GM10248 (cell line): ENCODE data around the gene KDM2A.

Experiments
- CTCF ChIA-PET: fragments of 300-600 bp; sonication (Branson Sonifier 250); formaldehyde crosslinking; extraction: SDS; loops from one replicate; lab custom pipeline; 2021; ENCODE audit warnings: antibody characterized with exemption; lab: Yijun Ruan, JAX
- POLR2A ChIA-PET: fragments of 350-650 bp; sonication (Branson Sonifier 250); formaldehyde crosslinking; extraction: SDS; loops from one replicate; lab custom pipeline; 2020; ENCODE audit warnings: antibody characterized with exemption; lab: Yijun Ruan, JAX
- DNase-seq: peaks from one replicate; pipeline ENCODE4 v3.0.0; 2012; ENCODE audit errors: extremely low spot score
- TF ChIP-seq, protein P1 (sequence below): IDR thresholded peaks from 2 replicates; pipeline ENCODE4 v1.5.1; 2012; ENCODE audit warnings: mild to moderate bottlenecking, low read depth; ENCODE audit errors: extremely low read depth, missing control alignments, control extremely low read depth

The KDM2A gene

DNA sequence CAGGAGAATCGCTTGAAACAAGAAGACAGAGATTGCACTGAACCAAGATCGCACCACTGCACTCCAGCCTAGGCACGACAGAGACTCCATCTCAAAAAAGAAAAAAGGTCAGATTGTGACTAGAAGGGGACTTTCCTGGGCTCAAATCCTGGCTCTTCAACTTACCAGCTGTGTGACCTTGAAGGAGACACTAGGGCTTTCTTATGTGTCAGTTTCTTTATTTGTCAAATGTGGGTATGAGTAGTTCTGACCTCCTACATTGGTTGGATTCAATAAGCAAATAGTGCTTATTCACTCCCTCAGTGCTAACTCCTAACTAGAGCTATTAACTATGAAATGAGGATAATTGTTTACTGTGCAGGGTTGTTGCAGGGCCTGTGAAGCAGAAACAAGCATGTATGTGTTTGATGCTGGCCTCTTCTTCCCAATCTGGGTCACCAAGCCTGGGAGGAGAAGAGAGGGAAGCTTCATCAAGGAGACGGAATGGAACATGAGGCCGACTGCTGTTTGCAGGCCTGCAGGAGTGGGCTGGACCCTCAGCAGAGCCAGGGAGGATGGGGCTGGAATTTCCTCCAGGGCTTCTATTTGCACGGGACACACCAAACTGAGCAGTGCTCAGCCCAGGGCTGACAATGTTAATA, 39.9 kb upstream of the KDM2A start:
- POLR2A ChIA-PET: no interaction called here
- CTCF ChIA-PET: interaction anchor here (1.1 to 4.4 kb wide), 4 partner anchors 11 to 303 kb away, joined by 3 to 24 read pairs (median 6); no protein-coding TSS in a partner anchor
- no peak for DNase-seq
- TF ChIP-seq, protein P1, sequence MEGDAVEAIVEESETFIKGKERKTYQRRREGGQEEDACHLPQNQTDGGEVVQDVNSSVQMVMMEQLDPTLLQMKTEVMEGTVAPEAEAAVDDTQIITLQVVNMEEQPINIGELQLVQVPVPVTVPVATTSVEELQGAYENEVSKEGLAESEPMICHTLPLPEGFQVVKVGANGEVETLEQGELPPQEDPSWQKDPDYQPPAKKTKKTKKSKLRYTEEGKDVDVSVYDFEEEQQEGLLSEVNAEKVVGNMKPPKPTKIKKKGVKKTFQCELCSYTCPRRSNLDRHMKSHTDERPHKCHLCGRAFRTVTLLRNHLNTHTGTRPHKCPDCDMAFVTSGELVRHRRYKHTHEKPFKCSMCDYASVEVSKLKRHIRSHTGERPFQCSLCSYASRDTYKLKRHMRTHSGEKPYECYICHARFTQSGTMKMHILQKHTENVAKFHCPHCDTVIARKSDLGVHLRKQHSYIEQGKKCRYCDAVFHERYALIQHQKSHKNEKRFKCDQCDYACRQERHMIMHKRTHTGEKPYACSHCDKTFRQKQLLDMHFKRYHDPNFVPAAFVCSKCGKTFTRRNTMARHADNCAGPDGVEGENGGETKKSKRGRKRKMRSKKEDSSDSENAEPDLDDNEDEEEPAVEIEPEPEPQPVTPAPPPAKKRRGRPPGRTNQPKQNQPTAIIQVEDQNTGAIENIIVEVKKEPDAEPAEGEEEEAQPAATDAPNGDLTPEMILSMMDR: no peak

DNA sequence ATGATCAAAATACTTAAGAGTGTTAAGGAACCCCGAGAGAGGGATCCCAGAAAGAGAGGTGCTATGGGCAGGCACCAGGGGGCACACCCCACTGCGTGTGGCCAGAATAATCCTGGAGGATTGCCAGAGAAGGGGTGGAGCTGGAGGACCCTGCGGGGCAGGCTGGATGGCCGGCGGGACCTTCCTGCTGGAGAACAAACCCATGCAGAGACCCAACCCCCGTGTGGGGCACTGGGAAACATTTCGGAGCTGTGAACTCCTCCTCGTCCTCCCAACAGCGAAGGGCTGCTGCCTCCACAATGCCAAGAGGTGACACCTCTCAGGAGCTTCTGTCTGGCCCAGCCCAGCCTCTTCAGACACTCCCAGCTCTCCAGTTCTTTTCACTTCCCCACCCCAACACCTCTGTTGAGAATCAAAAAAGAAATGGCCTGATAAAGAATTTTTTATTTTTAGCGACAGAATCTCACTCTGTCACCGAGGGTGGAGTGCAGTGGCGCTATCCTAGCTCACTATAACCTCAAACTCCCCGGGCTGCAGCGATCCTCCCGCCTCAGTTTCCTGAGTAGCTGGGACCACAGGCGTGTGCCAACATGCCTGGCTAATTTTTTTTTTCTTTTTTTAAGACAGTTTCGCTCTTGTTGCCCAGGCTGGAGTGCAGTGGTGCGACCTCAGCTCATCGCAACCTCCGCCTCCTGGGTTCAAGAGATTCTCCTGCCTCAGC, 36.8 kb upstream of the KDM2A start:
- TF ChIP-seq, protein P1: no peak
- no peak for DNase-seq
- ChIA-PET CTCF (interaction anchor here (0.7 to 4.4 kb wide), 29 partner anchors 8 to 300 kb away, joined by 3 to 24 read pairs (median 6); no protein-coding TSS in a partner anchor), POLR2A (interaction anchor here (0.6 kb wide), 1 partner anchor 286 kb away, joined by 4 read pairs; no protein-coding TSS in a partner anchor)

DNA sequence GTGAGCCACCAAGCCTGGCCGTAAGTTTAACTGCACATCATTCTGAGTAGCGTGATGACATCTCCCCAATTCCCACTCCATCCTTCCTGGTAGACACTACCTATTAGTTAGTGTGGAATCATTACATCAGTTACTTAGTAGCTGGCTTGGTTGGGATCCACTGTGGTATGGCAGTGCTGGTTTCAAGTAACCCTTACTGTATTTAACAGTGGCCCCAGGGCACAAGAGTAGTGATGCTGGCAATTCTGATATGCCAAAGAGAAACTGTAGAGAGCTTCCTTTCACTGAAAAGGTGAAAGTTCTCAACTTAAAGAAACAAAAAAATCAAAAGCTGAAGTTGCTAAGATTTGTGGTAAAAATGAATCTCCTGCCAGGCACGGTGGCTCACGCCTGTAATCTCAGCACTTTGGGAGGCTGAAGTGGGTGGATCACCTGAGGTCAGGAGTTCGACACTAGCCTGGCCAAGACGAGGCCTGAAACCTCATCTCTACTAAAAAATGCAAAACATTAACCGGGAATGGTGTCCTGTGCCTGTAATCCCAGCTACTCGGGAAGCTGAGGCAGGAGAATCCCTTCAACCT, 35.2 kb upstream of the KDM2A start:
- TF ChIP-seq, protein P1: no peak
- ChIA-PET CTCF (interaction anchor here (1.0 to 4.4 kb wide), 8 partner anchors 11 to 298 kb away, joined by 3 to 24 read pairs (median 8); no protein-coding TSS in a partner anchor), POLR2A (no interaction called here)
- no peak for DNase-seq

DNA sequence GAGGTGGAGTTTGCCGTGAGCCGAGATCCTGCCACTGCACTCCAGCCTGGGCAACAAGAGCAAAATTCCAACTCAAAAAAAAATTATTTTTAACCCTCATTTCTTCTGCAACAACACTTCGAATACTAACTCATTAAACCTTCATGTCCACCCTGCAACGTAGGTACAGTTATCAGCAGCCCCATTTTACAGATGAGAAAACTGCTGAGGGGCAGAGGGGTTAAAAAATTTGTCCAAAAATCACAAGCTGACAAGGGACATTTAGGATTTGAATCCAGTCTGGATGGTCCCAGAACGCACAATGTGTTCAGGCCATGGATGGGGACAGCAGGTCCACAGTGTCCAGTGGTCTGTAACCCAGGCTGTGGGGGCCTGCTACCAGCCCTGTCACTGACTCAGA, 33.4 kb upstream of the KDM2A start:
- TF ChIP-seq, protein P1: no peak
- ChIA-PET CTCF (interaction anchor here (0.8 to 4.0 kb wide), 3 partner anchors 10 to 231 kb away, joined by 3 to 17 read pairs (median 7); no protein-coding TSS in a partner anchor), POLR2A (no interaction called here)
- no peak for DNase-seq

DNA sequence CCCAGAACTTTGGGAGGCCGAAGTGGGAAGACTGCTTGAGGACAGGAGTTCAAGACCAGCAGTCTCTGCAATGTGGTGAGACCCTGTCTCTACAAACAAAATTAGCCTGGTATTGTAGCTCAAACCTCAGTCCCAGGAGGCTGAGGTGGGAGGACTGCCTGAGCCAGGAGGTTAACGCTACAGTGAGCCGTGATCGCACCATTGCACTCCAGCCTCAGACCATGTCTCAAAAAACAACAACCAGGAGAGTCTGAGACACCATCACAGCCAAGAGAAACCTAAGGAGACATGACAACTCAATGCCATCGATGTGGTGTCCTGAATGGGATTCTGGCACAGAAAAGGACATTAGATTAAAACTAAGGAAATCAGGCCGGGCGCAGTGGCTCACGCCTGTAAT, 28.3 kb upstream of the KDM2A start:
- POLR2A ChIA-PET: no interaction called here
- CTCF ChIA-PET: interaction anchor here (1.0 to 2.9 kb wide), 3 partner anchors 8 to 10 kb away, joined by 3 to 8 read pairs (median 7); no protein-coding TSS in a partner anchor
- TF ChIP-seq, protein P1: no peak
- DNase-seq: no peak

DNA sequence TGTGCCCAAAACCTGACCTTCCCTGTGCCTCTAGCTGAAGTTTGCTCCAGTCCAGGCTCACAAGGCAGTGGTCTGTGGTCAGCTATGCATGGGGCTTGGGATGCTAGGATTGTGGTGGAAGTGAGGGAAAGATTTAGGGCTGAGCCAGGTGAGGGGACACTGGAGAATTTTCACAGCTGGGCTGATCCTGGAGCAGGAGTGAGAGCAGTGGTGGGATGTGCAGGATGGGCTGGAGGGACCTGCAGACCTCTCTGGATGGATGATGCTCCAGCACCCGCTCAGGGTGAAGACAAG, 23.9 kb upstream of the KDM2A start:
- ChIA-PET POLR2A (interaction anchor here (0.7 kb wide), 1 partner anchor 177 kb away, joined by 3 read pairs; no protein-coding TSS in a partner anchor), CTCF (interaction anchor here (1.0 to 2.4 kb wide), 13 partner anchors 10 to 222 kb away, joined by 3 to 17 read pairs (median 5); no protein-coding TSS in a partner anchor)
- TF ChIP-seq, protein P1: no peak
- DNase-seq: no peak
